HFF-Myc (cell line): ENCODE data around the gene NT5DC2.

Experiments
- DNase-seq: peaks from one replicate; pipeline ENCODE4 v3.0.0-alpha.2; 2011; ENCODE audit warnings: low read depth; ENCODE audit errors: extremely low read depth
- H3K4me3 ChIP-seq: replicated peaks from 2 replicates; pipeline ENCODE4 v1.5.1; 2011; ENCODE audit warnings: low read depth, mild to moderate bottlenecking, control low read depth, low read length
- CTCF ChIP-seq: IDR thresholded peaks from 2 replicates; pipeline ENCODE4 v1.5.1; 2012; ENCODE audit warnings: mild to moderate bottlenecking, low read depth, low read length, control low read depth; ENCODE audit errors: missing control alignments

Gene NT5DC2

GRCh38 chr3:52561028-52561747, 27.5 kb upstream of the NT5DC2 start:
- H3K4me3 ChIP-seq, result no peak overlapping the region
- TF ChIP-seq CTCF, result no peak
- no peak for DNase-seq

- H3K4me3 ChIP-seq, result no peak overlapping the region
- no peak for DNase-seq
- TF ChIP-seq CTCF, result no peak
Observed at GRCh38 chr3:52558436-52558835, 24.8 kb upstream of the NT5DC2 start.

GRCh38 chr3:52557011-52557960, 23.6 kb upstream of the NT5DC2 start:
- no peak for TF ChIP-seq CTCF
- H3K4me3 ChIP-seq, result no peak overlapping the region
- no peak for DNase-seq

GRCh38 chr3:52555056-52555455, 21.4 kb upstream of the NT5DC2 start:
- TF ChIP-seq CTCF, result no peak
- DNase-seq, result no peak
- no peak overlapping the region for H3K4me3 ChIP-seq

GRCh38 chr3:52554026-52554755, 20.5 kb upstream of the NT5DC2 start:
- no peak overlapping the region for H3K4me3 ChIP-seq
- TF ChIP-seq CTCF, result no peak
- no peak for DNase-seq

GRCh38 chr3:52552089-52552488, 18.4 kb upstream of the NT5DC2 start:
- no peak for TF ChIP-seq CTCF
- H3K4me3 ChIP-seq, result no peak overlapping the region
- DNase-seq, result no peak
